Stimulated activated CD4-positive, alpha-beta T cell treated with anti-CD3 and anti-CD28 coated beads, TNF-alpha, amount 100 ng/mL, for 1 hour (primary cell): ENCODE measurements around the gene TBCB.
"Not testable (repeated sequence)": the region's sequence is repeated elsewhere in the genome, so short reads cannot be mapped to it uniquely, and the experiment has no call there.

Experiments
- DNase-seq, 3 donors: peaks; one replicate each; pipeline ENCODE4 v3.0.0-alpha.2; 2020; ENCODE audit warnings: low read depth in 3 of 3, low spot score in 1 of 3

TBCB gene

DNA sequence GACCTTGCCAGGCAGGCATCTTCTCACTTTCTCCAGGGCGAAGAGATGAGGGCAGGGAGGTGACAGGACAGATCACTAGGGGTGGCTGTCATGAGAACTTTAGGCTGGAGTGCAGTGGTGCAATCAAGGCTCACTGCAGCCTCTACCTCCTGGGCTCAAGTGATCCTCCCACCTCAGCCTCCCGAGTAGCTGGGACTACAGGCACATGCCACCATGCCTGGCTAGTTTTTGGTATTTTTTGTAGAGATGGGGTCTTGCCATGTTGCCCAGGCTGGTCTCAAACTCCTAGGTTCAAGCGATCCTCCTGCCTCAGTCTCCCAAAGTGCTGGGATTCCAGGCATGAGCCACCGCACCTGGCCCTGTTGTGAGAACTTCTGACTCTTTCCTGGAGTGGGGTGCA, 19.6 kb downstream of the TBCB start:
- DNase-seq, result not testable (repeated sequence)

DNA sequence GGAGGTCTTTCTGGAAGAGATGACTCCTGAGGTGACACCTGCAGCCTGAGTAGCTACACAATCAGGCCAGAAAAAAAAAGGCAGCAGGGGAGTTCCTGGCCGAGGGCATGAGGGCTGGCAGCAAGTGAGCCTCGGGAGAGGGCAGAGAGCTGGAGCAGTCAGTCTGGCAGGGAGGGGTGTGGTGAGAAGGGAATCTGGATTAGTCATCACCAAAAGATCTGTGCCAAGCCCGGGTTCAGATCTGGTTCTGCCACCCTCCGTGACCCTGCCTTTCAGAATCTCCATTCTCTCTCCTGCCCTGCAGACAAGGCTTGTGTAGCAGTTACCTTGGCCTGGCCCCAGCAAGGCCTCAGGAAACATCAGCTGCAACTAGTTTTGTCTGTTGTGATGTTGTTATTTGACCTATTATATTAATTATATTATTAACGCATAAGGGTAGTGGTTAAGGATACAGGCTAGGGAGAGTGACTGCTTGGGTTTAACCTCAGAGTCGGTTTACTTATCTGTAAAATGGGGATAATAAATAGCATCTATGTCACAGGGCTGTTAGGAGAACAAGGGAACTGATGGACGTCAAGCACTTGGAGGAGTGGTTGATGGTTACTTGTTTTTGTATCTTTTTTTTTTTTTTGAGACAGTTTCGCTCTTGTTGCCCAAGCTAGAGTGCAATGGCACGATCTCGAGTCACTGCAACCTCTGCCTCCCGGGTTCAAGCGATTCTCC, 21.9 kb downstream of the TBCB start:
- DNase-seq, result no peak

DNA sequence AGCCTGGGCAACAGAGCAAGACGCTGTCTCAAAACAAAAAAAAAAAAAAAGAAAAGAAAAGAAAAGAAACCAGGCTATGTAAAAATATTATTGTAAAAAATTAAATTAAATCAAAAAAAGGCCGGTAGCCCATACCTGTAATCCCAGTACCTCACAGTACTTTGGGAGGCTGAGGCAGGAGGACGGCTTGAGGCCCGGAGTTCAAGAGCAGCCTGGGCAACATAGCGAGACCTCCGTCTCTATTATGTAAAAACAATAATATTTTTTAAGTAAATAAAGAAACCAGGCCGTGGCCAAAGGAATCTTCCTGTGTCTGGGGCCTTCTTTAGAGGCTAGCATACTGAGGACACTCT, 23.8 kb downstream of the TBCB start:
- no peak for DNase-seq

DNA sequence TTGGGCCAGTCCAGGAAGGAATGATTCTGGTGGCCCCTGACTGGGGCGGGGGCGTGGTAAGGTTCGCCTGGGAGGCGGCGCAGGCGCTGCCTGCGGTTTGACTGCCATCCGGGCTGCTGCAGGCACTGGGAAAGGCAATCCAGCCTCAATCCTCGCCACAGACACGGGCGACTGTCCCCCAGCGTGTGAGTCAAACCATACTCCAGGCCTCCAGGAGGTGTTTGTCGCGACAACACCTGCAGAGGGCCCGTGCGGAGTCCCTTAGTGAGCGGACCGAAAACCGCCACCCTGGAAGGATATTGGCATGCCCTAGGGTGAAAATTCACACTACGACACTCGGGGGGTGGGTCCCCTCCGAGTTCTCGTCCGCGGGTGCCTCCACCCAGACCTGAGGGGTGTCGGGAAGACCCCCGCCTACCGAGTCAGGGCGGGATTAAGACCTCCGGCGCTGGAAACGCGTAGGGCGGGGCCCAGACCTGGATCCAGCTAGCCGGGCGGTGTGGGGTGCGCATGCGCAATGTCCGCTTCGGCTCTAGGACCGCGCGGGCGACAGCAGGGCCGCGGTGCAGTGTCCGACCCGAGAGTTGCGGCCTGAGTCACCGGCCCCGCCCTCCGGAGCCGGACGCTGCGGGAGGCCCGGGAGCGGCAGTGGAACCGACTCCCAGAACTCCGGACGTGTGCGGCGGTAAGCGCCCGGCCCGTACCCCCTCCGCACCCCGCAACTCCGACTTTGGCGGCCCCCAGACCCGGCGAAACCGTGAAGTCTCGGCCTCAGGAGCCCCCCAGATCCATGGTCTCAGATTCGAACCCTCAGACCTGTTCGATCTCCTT, 24.4 kb downstream of the TBCB start, which contains the start of gene CAPNS1:
CAPNS1 (plus strand) TSS at position 594 of the 831 bp plus-strand sequence. CDS start 946 bp downstream, outside the sequence.
- DNase-seq, result peak; percentile 75 to 84 (median 78)

DNA sequence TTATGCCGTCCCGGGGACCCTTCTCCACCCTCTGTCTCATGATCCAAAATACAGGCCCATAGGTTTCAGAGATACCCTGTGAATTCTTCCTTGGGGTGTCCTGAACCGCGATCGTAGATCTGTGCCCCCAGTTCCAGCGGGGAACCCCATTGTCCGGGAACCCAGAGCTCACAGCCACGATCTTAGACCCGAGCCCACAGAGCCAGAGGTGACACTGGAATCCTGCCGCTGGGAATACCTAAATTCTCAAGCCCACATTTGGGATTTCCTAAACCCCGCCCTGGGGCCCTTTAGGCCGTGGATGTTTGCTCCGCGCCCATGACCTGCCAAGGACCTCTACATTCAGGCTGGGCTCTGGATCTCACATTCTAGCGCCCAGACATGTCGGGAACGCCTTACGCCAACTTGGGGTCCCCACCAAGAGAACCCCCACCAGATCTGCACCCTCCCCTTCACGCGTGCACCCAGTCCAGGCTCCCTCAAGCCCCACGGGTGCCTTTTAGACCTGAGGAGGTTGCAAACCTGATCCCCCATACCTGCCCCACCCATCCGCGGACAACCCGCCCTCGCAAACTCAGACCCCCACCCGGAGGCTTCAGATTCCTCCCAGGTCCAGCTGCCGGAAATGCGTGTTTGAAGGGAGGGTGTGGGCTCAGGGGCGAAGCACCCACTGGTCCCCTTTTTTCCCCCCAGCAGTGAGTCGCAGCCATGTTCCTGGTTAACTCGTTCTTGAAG, 25.2 kb downstream of the TBCB start:
- DNase-seq, result peak in 1 of 3 donors; percentile 32

DNA sequence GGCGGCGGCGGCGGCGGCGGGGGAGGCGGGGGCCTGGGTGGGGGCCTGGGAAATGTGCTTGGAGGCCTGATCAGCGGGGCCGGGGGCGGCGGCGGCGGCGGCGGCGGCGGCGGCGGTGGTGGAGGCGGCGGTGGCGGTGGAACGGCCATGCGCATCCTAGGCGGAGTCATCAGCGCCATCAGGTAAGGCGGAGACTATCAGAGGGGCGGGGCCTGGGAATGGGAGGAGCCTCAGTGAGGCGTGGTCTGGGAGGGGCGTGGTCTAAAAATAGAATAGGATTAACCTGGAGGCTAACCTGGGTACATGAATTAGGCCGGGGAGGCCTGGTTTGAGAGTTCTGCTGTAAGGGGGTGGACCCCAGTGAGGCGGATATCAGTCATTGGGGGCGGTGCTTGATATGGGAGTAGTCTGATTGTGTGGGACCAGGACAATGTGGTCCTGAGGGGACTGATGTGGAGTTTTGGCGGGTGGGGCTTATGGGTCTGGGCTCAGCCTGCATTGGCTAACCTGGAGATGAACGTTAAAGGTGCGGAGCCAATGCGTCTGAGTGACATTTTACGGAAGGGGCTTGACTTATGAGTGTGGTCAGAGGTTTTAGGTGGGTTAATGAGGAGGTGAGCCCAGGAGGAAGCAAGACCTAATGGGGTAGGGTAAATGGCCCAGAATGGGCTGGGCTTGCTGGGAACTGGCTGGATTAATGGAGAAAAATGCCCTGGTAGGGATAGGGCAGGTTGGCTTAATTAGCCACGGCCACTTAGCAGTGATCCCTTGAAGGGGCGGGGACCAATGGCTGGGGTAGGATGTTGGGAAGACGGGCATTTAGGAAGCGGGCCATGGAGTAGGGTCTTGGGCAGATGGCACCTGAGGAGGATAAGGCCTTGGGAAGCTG, 26.0 kb downstream of the TBCB start:
- DNase-seq, result peak; percentile 78 to 94 (median 84)

DNA sequence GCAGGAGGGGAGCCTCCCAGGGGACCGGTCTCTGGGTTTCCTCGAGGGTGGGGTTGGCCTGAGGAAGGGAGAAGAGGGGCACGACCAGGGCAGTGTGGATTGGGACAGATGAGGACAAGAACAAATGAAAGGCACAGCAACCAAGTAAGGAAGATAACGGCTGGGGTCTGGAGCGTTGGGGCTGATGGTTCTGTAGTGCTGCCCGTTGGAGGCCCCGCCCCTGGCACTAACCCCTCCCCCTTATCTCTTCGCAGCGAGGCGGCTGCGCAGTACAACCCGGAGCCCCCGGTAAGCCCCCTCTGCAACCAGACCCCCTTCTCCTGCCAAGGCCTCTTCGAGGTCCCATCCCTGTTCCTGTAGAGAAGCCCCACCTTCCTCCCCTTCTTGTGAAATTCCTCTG, 26.8 kb downstream of the TBCB start:
- DNase-seq, result no peak

DNA sequence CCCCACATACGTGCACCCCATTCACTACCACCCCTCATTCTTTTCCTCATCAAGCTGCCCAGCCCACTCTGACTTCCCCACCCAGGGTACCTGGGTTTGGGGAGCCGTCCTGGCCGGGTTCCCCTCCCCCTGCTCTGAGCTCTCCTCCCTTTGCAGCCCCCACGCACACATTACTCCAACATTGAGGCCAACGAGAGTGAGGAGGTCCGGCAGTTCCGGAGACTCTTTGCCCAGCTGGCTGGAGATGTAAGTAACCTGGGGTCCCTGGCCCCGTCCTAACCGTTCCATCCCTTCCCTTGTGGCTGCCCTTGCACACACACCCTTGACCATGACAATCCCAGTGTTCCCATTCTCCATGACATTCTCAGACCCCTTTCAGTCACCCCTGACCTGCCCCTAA, 27.2 kb downstream of the TBCB start:
- no peak for DNase-seq

DNA sequence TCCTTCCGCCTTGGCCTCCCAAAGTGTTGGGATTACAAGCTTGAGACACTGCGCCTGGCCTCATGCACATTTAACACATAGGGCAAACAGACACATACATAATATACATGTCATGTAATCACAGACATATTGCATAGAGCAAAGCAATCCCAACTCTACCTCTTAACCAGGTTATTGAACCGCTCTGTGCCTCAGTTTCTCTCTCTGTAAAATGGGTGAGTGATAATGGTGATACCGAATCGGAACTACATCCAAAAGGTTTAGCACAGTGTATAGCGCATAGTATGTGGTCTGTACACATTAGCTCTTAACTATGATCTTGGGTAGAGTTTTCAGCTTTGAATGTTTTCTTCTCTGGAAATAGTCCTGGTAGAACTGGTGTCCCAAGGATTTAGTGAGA, 29.4 kb downstream of the TBCB start:
- DNase-seq, result no peak

DNA sequence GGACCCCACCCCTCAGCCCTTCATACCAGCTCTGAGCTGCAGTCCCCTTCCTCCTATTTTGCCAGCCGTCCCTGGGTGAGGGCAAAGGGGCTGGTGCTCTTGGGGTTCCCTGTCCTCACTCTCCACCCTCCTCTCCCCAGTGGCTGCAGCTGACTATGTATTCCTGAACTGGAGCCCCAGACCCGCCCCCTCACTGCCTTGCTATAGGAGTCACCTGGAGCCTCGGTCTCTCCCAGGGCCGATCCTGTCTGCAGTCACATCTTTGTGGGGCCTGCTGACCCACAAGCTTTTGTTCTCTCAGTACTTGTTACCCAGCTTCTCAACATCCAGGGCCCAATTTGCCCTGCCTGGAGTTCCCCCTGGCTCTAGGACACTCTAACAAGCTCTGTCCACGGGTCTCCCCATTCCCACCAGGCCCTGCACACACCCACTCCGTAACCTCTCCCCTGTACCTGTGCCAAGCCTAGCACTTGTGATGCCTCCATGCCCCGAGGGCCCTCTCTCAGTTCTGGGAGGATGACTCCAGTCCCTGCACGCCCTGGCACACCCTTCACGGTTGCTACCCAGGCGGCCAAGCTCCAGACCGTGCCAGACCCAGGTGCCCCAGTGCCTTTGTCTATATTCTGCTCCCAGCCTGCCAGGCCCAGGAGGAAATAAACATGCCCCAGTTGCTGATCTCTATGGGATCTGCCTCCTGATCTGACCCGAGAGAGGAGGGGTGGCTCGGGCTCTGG, 34.6 kb downstream of the TBCB start:
- DNase-seq, result no peak

DNA sequence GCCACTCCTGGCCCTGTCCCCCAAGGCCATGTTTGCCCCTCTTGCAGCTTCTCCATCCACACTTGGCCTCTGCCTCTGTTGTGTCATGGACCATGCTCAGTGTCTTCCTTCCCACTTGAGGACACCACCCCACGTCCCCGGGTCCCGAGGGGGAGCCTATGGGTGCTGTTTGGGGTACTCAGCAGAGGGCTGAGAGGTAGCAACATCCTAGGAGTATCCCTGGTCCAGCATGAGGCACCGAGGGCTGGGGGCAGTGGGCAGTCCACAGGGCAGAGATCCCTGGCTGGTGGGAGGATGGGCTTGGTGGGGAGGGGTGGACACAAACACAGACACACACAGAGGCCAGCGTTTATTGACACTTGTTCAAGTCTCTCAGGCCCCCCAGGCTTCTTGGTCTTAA, 35.3 kb downstream of the TBCB start:
- no peak for DNase-seq

DNA sequence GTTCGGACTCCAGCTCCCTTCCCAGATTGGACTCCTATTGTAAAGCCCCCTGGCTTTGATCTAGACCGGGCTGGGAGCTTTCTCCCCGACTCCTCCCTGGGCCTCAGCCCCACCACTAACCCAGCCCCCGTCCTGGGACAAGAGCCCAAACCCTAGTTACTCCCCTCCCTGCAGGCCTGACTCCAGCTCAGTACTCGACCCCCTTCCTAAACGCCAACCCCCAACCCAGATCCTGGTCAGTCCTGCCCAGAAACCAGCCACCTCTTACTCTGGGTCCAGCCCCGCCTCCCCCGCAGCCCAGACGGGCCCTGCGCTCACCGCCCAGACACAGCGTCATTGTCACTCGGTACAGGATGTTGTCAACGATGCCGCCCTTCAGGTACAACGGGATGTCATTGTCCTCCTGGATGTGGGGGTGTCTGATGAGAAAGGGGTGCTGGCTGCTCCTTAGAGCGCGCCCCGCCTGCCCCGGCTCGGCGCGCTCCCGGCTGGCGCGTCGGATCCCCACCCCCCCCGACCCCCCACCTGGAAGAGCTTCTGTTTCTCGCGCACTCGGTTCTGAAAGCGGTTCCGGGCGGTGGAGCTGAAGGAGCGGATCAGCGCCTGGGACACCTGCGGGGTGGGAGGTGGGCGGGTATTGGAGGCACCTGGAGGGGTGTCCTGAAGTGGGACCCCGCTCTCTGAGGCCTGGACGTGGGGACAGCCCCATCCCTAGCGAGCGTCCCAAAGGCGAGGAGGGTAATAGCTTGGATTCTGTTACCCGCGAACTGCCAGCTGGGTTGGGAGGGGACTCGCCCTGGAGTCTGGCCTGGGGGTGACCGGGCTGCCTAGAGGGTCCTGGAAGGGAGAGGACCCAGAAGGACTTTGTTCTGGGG, 36.1 kb downstream of the TBCB start:
- DNase-seq, result no peak

DNA sequence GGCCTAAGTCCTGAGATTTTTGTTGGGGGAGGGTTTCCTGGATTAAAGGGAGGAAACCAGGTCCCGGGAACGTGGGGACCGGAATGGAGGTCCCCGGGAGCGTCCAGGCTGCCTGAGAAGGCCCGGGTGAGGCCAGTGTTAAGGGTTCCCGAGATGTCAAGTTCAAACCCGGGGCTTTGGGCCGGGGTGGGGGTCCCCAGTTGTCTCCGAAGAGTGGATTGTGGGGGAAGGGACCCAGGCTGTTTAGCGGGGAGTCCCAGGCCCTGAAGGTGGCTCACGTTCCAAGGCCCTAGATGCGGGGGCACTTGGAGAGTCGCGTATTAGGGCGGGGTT, 36.7 kb downstream of the TBCB start:
- DNase-seq, result no peak

DNA sequence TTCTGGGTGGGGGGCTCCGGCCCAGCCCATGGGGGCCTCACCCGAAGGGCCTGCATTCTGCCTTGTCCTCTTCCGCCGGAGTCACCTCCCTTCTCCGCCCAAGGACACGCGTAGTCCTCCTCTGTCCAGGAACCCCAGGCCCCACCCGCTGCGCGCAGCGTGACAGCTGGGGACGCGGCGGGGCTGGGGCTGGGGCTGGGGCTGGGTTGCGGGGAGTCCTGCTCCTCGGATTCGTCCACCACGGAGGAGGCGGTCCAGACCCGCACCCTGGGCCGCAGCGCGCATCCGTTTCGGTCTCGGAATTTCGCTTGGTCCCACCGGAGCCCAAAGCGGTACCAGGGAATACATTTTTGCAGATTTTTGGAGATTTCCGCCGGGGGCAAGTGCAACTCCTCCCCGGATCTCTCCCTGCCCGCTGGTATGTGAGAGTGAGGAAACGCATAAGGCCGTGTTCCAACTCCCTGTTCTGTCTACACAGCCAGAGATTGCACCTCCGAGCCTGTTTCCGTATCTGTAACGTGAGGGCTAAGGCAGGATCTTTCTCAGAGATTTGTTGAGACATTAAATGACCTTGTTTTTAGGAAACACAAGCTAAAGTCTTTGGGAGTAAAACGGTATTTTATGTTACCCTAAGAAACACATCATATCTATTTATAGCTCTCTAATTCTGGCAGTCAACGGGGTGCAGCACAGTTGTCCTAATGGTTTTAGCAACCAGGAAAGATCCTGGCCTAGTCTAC, 37.3 kb downstream of the TBCB start, which contains the start of gene COX7A1:
COX7A1 (minus strand) TSS at position 96 of the 740 bp plus-strand sequence; CDS start at position 56, 40 bp downstream.
- DNase-seq, result no peak

DNA sequence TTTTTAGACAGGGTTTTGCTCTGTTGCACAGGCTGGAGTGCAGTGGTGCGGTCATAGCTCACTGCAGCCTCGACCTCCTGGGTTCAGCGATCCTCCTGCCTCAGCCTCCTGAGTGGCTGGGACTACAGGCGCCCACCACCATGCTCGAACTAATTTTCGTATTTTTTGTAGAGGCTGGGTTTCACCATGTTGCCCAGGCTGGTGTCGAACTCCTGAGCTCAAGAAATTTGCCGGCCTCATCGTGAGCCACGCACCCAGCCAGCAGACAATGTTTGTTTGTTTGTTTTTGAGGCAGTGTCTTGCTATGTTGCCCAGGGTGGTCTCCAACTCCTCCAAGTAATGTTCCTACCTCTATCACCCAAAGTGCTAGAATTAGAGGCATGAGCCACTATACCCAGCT, 37.9 kb downstream of the TBCB start:
- no peak for DNase-seq

DNA sequence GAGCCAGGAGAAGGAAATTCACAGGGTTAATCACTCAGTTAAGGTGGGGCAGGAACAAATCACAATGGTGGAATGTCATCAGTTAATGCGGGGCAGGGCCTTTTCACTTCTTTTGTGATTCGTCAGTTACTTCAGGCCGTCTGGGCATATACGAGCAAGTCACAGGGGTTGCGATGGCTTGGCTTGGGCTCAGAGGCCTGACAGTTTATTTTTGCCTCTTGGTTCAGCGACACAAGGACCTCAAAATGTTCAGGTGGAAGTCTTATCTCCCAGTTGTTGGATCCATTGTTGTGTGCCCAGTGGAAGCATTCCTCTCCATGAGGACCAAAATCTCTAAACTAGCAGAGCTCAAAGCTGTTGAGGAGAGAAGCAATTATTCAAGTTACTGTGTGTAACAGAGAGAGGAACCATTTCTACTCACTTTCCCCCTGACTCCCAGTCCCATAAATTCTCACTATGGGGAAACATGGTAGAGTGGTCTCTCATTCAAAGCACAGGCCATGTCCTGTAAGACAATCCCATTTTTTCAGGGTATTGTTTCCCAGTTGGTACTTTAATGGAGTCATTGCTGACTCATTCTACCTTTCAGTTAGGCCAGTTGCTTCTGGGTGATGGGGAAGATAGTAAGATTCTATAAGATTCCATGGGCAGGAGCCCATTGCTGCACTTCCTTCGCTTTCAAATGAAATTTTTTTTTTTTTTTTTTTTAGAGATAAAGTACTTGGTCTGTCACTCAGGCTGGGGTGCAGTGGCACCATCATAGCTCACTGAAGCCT, 45.7 kb downstream of the TBCB start:
- no peak for DNase-seq

DNA sequence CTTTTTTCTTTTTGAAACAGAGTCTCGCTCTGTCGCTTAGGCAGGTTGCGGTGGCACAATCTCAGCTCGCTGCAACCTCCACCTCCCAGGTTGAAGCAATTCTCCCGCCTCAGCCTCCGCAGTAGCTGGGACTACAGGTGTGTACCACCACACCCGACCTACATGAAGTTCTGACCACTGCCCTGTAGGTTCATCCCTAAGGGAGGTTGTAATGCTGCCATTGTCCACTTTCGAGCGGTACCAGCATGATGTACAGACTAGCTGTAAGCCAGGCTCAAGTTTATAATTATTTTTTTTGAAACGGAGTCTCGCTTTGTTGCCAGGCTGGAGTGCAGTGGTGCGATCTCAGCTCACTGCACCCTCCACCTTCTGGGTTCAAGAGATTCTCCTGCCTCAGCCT, 48.5 kb downstream of the TBCB start:
- no peak for DNase-seq
